Measurements from ENCODE around the gene BAIAP2. TPM values are rescaled to one million over a fixed set of nuclear protein-coding genes. Genes with fewer than 3 reads are reported as not detected.

Gene BAIAP2, protein sequence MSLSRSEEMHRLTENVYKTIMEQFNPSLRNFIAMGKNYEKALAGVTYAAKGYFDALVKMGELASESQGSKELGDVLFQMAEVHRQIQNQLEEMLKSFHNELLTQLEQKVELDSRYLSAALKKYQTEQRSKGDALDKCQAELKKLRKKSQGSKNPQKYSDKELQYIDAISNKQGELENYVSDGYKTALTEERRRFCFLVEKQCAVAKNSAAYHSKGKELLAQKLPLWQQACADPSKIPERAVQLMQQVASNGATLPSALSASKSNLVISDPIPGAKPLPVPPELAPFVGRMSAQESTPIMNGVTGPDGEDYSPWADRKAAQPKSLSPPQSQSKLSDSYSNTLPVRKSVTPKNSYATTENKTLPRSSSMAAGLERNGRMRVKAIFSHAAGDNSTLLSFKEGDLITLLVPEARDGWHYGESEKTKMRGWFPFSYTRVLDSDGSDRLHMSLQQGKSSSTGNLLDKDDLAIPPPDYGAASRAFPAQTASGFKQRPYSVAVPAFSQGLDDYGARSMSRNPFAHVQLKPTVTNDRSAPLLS
- 69.4 and 80.8 TPM in 2 replicates for total RNA-seq

DNA sequence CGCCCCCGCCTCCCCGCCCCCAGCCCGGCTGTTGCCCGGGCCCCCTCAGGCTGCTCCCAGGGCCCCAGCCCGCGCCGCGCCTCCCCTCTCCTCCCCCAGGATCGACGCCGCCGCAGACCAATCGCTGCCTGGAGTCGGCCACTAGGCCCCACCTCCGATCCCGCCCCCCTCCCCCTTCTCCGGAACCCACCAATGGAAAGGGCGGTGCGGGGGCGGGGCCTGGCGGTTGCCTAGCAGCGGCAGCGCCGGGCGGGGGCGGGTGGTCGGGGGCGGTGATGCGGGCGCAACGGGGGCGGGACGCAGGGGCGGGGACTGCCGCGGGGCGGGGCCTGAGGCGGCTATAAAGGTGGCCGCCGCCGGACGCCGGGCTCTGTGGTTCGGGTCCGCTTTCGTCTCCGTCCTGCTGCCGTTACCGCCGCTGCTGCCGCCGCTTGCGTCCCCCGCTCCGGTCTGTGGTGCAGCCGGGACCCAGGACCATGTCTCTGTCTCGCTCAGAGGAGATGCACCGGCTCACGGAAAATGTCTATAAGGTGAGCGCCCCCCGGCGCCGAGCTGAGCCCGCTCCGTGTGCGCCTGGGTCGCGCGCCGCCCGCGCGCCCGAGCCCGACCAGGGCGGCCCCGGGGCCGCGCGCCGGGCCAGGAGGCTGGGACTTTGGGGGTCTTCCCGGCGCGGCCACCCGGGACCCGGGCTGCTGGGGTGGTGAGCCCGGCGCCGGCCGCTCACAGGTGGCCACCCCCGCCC lies at the start of gene BAIAP2:
BAIAP2 (plus strand) TSS at position 373 of the 742 bp plus-strand sequence; CDS start at position 477, 104 bp downstream.

DNA sequence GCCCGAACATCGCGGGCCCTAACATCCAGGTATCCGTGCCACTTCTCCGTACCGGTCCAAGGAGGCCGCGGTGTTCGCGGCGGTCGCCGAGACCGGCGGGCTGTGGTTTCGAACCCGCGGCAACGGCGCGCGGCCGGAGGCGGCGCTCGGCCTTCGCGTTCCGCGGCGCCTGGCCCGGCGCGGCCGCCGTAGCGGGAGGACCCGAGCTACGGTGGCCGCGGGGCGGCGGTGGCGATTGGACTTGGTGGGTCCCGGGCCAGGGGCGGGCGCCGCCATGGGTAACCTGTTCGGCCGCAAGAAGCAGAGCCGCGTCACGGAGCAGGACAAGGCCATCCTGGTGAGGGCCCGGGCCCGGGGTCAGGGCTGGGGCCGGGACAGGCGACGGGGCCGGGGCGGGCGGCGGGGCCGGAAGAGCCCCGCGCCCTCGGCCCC lies 43.3 kb upstream of the BAIAP2 start, which contains the start of gene CHMP6:
CHMP6 (plus strand) TSS at position 197 of the 432 bp plus-strand sequence; CDS start at position 275, 78 bp downstream.

DNA sequence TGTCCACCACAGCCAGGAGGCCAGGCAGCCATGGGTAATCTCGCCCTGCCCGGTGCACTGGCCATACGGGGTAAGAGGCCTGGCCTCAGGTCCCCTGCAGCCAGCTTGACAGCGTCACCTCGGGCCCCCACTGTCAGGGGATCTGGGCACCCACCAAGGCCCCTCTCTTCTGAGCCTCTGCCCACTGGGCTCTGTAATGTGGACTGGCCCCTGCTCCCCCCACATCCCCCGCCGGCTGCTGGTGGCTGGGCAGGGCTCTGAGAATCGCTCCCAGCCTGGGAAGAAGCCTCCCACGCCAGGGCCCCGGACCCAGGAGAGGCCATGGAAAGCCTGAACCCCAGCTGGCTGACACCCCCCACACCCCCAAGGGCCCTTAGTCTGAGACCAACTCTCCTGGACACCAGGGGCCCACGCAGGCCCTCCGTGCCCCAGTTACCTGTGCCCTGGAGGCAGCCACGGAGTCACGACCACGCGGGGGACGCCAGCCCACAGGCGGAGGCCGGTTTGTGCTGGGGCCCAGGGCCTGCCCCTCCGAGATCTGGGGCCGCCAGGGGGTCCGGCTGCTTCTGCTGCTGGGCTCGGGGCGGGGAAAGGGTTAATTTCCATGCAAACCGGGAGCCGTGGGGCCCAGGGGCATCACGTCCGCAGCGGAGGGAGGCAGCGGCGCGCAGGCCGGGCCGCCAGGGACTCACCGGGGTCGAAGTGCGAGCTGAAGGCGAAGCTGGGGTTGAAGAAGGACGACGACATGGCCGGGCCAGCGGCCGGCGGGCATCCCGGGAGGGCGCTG lies 130.5 kb downstream of the BAIAP2 start, which contains the start of gene PVALEF:
PVALEF (plus strand) TSS at position 262 of the 787 bp plus-strand sequence. CDS start 15,720 bp downstream, outside the sequence.

DNA sequence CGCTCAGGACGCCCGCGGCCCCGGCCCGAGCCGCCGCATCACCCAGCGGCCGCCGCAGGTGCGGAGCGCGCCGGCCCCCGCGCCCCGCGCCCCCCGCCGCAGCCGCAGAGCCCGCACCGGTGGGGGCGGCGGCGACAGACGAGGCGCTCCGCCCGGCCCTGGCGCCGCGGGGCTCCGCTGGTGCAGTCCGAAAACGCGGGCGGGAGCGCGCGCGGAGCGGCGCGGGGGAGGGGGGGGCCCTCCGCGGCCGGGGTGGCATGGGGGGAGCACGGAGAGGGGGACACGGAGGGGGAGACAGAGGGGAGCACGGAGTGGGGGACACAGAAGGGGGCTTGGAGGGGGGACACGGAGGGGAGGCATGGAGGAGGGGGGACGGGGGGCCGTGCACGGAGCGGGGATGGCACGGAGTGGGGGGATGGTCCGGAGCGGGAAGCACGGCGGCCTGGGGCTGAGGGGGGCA lies 131.1 kb downstream of the BAIAP2 start, which contains the start of gene AATK:
AATK (minus strand) TSS at position 189 of the 460 bp plus-strand sequence. CDS start 229 bp downstream, outside the sequence.

Other genes with a start within 250 kb of the BAIAP2 start
- gene CHMP6, start 43.3 kb upstream of the BAIAP2 start, total RNA-seq, result 4.0 and 10.1 TPM in 2 replicates
- gene PVALEF, start 130.4 kb downstream of the BAIAP2 start, total RNA-seq, result not detected in 2 replicates
- 0.48 and 1.1 TPM in 2 replicates for gene AATK, start 131.1 kb downstream of the BAIAP2 start, total RNA-seq
- gene CEP131, start 187.8 kb downstream of the BAIAP2 start, total RNA-seq, result 8.9 and 11.5 TPM in 2 replicates
- gene TEPSIN, start 203.9 kb downstream of the BAIAP2 start, total RNA-seq, result 6.7 and 11.9 TPM in 2 replicates
- 33.3 and 43.1 TPM in 2 replicates for gene NDUFAF8, start 204.2 kb downstream of the BAIAP2 start, total RNA-seq

All from tracheal epithelial cell (primary cell).